Activated T-helper 1 cell treated with anti-CD3 and anti-CD28 coated beads, Interleukin-2, amount 50 U/mL, for 16 hours (primary cell): ENCODE measurements around the gene WDR7.

Experiments
- DNase-seq, 2 donors: peaks; one replicate each; pipeline ENCODE4 v3.0.0-alpha.2; 2020; ENCODE audit warnings: low read depth in 1 of 2, low spot score in 1 of 2

The WDR7 gene

DNA sequence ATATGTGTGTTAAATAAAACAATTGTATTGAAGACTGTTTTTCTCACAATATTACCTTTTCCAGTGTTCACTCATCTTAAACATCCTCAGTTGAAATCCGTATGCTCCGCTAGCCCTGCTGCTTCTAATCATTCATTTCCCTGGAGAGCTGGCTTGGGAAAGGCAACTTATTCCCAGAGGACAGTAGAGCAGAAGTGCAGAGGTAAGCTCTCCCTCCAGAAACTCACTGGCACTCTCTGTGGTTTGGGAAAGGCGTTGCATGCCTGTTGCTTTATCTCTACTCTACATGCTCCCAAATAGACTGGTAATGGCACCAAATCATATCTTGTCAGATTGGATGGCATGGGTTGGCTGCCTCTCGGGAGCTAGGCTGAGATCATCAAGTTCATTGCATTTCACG lies 378.6 kb downstream of the WDR7 start:
- DNase-seq: no peak

- DNase-seq: no peak
These were observed 379.3 kb downstream of the WDR7 start for GRCh38 chr18:57030417-57030816.

- DNase-seq: no peak
These were observed 384.4 kb downstream of the WDR7 start for GRCh38 chr18:57035590-57035989.

DNA sequence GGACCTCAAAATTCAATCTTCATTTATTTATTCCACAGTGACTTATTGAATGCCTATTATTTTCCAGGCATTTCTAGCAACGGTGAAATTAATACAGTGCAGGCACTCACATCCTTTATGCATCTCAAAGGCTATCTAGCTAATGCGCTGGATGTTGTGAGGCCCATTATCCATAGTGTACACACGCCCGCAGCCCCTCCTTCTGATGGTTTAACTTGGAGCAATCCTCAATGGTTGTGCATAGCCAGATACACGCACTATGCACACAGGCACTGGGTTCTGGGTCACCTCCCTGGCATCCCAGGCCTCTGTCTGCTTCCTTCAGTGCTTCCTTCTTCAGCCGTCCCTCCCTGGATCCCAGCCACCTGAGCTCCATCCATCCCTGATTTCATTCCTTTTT lies 387.2 kb downstream of the WDR7 start:
- DNase-seq: no peak

DNA sequence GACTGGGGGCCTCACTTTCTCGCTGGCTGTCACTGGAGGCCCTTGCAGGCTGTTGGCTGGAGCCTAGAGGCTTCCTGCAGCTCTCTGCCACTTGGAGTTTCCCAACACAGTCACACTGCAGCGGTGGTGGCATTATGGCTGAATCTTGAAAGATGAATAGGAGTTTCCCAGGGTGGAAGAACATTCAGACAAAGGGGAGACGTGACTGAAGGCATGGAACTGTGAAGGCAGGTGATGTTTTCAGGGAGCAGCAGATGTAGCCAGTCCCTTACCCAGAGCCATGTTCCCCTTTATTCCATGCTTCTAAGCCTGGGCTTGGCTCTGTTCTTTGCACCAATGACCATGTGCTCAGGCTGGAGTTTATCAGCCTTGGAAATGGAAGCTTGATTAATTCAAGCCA lies 389.0 kb downstream of the WDR7 start:
- DNase-seq: no peak

- DNase-seq: no peak
These were observed 392.1 kb downstream of the WDR7 start for GRCh38 chr18:57043241-57043640.

- DNase-seq: no peak
These were observed 397.2 kb downstream of the WDR7 start for GRCh38 chr18:57048351-57048750.

DNA sequence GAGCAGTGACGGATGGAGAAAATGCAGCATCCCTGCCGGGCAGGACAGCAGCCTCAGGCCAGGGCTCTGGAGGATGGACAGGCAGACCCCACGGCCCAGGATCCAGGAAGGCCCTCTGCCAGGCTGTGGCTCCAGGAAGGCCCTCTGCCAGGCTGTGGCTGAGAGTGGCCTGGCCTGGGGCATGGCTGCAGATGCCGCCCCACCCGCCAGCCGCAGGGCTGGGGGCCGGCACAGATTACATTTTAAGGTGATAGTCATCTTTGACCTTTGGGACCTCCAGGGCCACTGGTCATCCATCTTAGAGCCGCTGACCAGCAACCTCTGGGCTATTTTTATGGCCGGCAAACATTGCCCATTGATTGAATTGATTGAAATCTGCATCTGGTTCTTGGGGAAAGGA lies 397.7 kb downstream of the WDR7 start:
- DNase-seq: no peak

DNA sequence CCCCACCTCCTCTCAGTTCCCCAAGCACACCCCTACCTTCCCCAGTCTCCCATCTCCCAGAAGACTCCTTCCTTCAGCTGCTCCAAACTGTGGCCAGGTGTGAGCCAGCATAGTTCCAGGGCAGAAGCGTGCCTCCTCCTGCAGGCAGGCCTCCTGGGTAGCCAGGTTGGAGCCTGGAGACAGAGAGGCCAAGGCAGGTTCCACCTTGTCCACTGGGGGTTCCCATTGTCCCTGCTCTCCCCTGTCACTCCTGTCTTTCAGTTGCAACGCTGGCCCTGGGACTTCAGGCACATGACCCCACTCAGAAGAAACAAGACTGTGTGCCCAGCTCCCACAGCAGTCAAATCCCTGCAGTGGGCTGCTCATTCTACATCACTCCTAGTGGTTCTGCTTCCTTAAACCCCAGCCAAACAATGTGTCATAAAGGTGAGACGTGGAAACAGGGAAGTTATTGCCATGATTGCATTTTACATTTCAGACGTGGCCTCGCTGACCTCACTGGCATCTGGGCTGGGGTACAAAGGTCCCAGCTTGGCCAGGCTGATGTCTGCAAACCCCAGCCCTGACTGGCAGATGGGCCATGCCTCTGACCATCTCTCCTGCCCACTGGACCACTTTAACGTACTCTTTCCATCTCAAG lies 399.3 kb downstream of the WDR7 start:
- DNase-seq: no peak

GRCh38 chr18:57051021-57051656 lies 400.0 kb downstream of the WDR7 start:
- DNase-seq: no peak

- no peak for DNase-seq
These were observed 400.5 kb downstream of the WDR7 start for GRCh38 chr18:57051657-57052044.

DNA sequence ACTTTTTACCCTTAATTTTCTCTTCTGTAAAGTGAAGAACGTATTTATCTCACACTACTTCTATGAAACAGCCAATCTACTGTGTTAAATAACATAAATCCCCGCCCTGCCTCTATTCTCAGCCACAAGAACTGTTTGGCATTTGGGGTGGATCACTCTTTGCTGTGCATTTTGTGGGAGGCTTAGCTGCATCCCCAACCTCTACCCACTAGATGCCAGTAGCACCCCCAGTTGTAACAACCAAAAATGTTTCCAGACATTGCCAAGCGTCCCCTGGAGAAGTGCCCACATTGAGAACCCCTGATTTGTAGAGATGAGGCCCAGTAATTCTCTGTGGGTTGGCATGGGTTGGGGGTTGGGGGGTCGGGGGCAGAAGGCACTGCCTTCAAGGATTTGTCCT lies 401.0 kb downstream of the WDR7 start:
- DNase-seq: no peak

DNA sequence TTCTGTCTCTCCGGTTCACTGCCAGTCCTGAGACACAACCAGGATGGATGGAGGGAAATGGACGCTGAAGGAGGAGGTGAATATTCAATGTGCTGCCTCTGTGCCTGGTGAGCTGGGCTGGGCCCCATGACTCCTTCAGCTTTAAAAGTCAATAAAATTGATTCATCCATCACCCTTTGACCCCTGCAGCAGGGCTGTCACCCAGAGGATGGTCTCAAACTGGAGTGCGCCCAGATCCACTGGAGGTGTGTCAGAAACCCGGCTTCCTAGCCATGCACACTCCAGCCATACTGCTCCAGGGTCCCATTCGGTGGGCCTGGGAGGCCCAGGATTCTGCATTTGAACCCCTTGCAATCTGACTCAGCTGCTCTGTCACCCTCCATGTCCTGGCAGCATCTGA lies 401.6 kb downstream of the WDR7 start:
- DNase-seq: no peak

GRCh38 chr18:57054891-57055290 lies 403.7 kb downstream of the WDR7 start:
- DNase-seq: no peak

DNA sequence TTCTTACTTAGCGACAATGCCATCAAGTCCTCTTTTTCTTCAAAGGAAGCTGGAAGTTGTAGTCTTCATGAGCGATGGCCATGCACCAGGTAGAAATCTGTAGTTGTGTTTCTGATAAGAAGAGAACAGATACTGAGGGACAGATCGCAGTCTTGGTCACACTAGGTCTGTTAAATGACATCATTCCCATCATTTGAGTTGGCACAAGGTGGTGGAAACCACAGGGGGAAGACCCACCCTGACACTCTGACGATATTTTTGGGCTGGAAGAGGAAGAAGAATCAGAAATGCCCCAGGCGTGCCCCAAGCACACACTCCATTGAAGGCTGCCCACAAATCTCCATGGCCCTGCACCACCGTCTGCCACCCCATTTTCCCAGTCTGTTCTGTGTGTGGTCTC lies 406.7 kb downstream of the WDR7 start:
- DNase-seq: no peak

- DNase-seq: no peak
These were observed 407.6 kb downstream of the WDR7 start for GRCh38 chr18:57058734-57059133.

- DNase-seq: no peak
These were observed 408.2 kb downstream of the WDR7 start for GRCh38 chr18:57059366-57059765.

DNA sequence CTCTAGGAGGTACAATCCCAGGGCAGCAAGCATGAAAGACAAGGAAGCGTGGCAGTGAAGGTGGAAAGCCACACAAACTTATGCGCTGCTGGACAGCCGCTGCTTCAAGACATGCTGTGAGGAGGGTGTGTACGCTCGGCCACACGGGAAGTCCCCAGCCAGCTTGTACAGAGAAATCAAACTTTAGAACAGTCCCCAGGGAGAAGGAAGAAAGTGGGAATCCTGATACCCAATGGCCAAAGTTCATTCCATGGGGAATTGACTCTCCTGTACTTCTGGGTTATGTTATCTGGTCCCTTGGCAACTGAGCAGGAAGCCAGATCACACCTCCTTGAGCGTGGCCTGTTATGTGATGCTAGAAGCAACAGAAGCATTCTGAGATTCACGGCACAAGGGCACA lies 409.7 kb downstream of the WDR7 start:
- no peak for DNase-seq

- DNase-seq: no peak
These were observed 411.0 kb downstream of the WDR7 start for GRCh38 chr18:57062178-57062577.

- DNase-seq: no peak
These were observed 411.7 kb downstream of the WDR7 start for GRCh38 chr18:57062844-57063243.

DNA sequence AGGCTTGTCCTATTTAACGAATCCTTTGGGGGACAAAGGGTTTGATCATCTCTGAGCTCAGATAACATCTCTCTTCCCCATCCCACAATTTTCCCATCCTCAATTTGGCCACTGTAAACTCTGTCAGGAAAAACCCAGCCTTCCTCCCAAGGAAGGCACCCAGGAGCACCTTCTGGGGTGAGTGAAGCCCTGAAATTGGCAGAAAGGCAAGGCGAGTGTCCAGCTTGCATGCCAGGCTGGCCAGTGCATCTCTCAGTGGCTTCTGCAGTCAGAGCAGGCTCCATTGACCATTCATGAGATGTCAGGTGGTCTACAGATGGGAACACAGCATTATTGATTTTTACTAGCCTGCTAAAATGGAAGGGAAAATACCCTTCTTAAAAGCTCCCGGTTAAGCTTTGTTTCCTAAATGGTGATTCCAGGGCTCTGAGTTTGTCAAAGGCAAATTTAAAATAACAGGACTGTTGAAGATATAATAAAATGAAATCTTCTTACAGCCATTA lies 412.5 kb downstream of the WDR7 start:
- DNase-seq: no peak

- DNase-seq: no peak
These were observed 422.5 kb downstream of the WDR7 start for GRCh38 chr18:57073501-57074187.
